Fibroblast of pulmonary artery (primary cell): ENCODE measurements around the gene TRPM8.

Experiments used
- DNase-seq: peaks from one replicate; pipeline ENCODE4 v3.0.0-alpha.2; 2010; ENCODE audit warnings: low read depth
- H3K4me3 ChIP-seq: replicated peaks from 2 replicates; pipeline ENCODE4 v1.5.1; 2011; ENCODE audit warnings: low read depth, mild to moderate bottlenecking, control low read depth, low read length, moderate library complexity
- TF ChIP-seq, protein P1 (sequence below): IDR thresholded peaks from 2 replicates; pipeline ENCODE4 v1.5.1; 2011; ENCODE audit warnings: mild to moderate bottlenecking, control low read depth, low read length, inconsistent platforms; ENCODE audit errors: missing control alignments

The TRPM8 gene

DNA sequence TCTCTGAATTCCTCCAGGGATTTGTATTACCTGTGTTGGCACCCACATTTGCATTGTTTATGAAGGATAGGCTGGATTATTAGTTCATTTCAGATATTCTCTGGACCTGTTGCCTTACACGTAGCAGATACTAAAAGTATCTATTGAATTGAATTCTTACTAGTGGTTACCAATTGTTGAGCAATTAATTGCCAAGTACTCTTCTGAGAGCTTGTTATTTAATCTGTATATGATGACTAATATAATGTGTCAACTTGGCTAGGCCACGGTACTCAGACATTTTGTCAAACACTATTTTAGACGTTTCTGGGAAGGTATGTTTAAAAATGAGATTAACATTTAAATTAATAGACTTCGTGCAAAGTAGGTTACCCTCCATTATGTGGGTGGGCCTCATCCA lies 130.9 kb downstream of the TRPM8 start:
- no peak overlapping the region for H3K4me3 ChIP-seq
- TF ChIP-seq, protein P1, sequence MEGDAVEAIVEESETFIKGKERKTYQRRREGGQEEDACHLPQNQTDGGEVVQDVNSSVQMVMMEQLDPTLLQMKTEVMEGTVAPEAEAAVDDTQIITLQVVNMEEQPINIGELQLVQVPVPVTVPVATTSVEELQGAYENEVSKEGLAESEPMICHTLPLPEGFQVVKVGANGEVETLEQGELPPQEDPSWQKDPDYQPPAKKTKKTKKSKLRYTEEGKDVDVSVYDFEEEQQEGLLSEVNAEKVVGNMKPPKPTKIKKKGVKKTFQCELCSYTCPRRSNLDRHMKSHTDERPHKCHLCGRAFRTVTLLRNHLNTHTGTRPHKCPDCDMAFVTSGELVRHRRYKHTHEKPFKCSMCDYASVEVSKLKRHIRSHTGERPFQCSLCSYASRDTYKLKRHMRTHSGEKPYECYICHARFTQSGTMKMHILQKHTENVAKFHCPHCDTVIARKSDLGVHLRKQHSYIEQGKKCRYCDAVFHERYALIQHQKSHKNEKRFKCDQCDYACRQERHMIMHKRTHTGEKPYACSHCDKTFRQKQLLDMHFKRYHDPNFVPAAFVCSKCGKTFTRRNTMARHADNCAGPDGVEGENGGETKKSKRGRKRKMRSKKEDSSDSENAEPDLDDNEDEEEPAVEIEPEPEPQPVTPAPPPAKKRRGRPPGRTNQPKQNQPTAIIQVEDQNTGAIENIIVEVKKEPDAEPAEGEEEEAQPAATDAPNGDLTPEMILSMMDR = no peak
- DNase-seq = no peak

DNA sequence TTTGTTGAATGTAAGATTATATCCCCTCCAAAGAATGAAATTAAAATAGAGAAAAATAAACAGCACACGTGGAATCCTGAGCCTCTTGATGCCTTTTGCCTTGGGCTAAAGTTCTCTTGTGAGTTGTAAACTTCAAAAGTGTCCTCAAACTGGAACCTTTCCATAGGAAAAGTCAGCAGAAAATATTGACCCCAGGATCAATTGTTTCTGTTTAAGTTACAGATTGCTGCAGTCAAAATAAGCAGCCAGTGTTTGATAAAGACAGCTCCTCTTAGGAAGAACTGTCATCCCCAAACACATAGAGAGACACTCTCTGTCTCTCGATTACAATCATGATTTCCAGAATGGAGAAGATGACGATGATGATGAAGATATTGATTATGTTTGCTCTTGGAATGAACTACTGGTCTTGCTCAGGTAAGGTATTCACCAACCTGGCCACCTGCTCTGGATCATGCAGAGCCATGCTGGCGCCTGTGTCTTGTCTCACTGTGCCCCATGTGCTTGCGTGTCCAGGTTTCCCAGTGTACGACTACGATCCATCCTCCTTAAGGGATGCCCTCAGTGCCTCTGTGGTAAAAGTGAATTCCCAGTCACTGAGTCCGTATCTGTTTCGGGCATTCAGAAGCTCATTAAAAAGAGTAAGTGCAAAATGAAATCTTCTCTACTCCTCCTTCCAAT lies 133.4 kb downstream of the TRPM8 start, which contains the start of gene SPP2:
Gene SPP2, plus strand, starts transcription at position 248 of the 681 bp plus-strand sequence. Its CDS starts 85 bp downstream, at position 333.
- TF ChIP-seq, protein P1 = no peak

DNA sequence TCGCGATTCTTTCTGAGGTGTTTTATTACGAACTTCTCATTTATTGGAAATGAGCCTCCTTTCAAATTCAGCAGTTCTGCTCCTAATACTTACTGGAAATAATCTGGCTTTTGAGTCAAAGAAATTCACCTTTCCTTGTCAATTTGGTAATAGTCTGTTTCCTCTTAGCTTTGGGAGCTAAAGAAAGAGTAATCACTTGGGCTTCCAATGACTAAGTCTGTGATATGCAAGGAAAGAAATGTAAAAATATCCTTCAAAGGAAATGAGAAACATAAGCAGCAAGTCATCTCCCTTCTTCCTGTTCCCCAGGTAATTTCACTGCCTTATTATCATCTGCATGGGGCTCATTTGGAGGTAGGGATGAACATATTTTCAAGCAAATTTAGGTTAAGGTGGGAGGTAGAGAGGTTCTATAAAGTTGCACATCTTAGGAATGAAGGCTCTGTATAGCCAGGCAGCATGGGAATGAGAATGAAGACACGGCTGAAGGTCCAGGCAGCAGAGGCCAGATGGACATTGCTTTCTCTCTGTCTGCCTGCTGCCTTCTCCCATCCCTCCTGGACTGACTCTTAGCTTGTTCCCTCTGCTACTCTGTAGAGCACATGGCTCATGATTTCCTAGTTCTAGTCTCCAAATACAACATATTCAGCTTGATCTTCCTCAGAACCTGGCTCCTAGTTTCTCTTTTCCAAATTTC lies 134.3 kb downstream of the TRPM8 start:
- TF ChIP-seq, protein P1 = no peak
- H3K4me3 ChIP-seq = no peak overlapping the region
- no peak for DNase-seq

More for the DNA sequence above, 133.4 kb downstream of the TRPM8 start, which contains the start of gene SPP2:
- DNase-seq = no peak
- H3K4me3 ChIP-seq = no peak within 1 kb of the TSS

DNA sequence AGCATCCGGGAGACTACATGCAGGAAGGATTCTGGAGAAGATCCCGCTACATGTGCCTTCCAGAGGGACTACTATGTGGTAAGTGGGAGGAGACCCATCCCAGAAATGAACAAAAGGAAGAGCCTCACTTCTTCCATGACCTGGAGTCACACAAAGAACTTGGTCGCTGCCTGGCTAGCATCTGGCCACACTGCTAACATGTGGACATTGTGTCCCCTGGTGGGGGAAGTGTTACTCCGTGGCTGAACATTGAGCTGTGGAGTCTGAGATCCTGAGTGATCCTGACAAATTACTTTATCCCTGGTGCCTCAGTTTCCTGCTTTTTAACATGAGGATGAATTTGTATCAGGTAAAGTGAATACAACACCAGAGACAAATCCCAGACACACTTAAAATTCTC lies 141.7 kb downstream of the TRPM8 start:
- H3K4me3 ChIP-seq = no peak overlapping the region
- TF ChIP-seq, protein P1 = no peak
- DNase-seq = no peak

DNA sequence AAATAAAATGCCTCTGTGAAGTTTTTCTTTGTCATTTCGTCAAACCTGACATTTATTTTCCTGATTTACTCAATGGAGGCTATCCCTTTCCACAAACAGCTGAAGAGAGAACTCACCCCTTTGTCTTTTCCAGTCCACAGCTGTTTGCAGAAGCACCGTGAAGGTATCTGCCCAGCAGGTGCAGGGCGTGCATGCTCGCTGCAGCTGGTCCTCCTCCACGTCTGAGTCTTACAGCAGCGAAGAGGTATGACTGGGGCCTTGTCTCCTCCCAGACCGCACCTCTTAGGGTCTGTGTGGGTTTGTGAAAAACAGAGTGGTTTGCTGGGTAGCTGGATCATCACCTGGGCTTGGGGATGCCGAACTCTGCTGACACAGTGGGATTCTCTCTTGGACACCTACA lies 143.1 kb downstream of the TRPM8 start:
- TF ChIP-seq, protein P1 = no peak
- H3K4me3 ChIP-seq = no peak overlapping the region
- DNase-seq = no peak

DNA sequence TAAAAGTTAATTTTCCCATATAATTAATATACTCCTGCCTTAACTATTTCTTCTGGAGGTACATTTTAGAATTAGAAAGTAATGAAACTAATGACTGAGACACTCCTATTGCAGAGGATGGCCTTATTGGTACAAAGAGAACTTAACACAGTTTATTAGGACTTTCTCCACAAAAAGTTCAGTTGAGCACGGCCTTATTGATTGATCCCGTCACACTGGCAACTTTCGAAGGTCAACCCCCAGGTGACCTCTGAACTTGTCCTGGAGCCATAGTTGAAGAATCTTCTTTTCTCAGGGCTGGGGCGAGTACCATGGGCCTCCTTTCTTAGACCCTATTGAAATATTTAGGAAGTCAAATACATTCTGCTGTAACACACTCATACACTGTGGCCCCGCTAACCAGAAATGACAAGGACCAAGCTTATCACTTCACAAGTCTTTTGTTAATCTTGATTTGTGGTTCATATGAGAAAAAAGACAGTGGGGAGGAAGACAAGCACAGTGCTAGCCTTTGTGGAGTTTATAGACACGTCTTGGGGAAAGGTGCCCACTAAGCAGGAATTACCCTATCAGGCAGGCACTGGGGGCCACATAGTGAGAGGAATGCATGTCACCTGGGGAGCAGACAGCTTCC lies 144.6 kb downstream of the TRPM8 start:
- H3K4me3 ChIP-seq = no peak overlapping the region
- DNase-seq = no peak
- TF ChIP-seq, protein P1 = no peak
